A549 (cell line): ENCODE results near the gene CNBD2. TPM values are rescaled to one million over a fixed set of nuclear protein-coding genes. Genes with fewer than 3 reads are reported as not detected.

Source experiments
- ATAC-seq, 2 experiments: fragments of 200-7000 bp in 1 of 2; fragments of >200 bp in 1 of 2; cut with Nextera tagmentation in 1 of 2; cut with Tn5 transposase in 1 of 2; 3 replicates each; pipeline versions ENCODE4 v1.8.0 to v1.9.1; 2018 to 2020; ENCODE audit warnings: mild to moderate bottlenecking in 1 of 2, moderate library complexity in 1 of 2
- CTCF ChIA-PET: fragments of 300-600 bp; sonication (Branson Sonifier 250); formaldehyde crosslinking; extraction: SDS; loops from one replicate; lab custom pipeline; 2021; ENCODE audit warnings: antibody characterized with exemption, inconsistent platforms; lab: Yijun Ruan, JAX
- POLR2A ChIA-PET: fragments of 350-600 bp; formaldehyde crosslinking; extraction: SDS; loops from one replicate; lab custom pipeline; 2021; ENCODE audit warnings: antibody characterized with exemption, inconsistent platforms; lab: Yijun Ruan, JAX
- DNase-seq, 2 experiments: peaks; one replicate each; pipeline versions ENCODE4 v3.0.0 to v3.0.0-alpha.2; 2011 to 2016; ENCODE audit warnings: low read depth in 1 of 2, low spot score in 1 of 2
- FAIRE-seq: peaks from 2 replicates; lab custom pipeline; 2011; peaks lifted over from hg19 to GRCh38; lab: Jason Lieb, UNC
- H3K27ac ChIP-seq, 2 experiments: fragments of >200 bp; sonication (Bioruptor Twin); formaldehyde crosslinking; 3 replicates each; pipeline ENCODE4 v1.5.1; 2016 to 2017
- H3K4me1 ChIP-seq: fragments of >200 bp; sonication (Bioruptor Twin); formaldehyde crosslinking; 3 replicates; pipeline ENCODE4 v1.6.1; 2016
- H3K4me2 ChIP-seq: fragments of >200 bp; sonication (Bioruptor Twin); formaldehyde crosslinking; 3 replicates; pipeline ENCODE4 v1.6.1; 2016
- H3K4me3 ChIP-seq: fragments of >200 bp; sonication (Bioruptor Twin); formaldehyde crosslinking; 3 replicates; pipeline ENCODE4 v1.5.1; 2016
- H3K9me3 ChIP-seq: fragments of >200 bp; sonication (Bioruptor Twin); formaldehyde crosslinking; 3 replicates; pipeline ENCODE4 v1.6.1; 2016
- CBX2 ChIP-seq: fragments of 200-600 bp; sonication (generic); IDR thresholded peaks from 2 replicates; pipeline ENCODE4 v1.6.1; 2016; ENCODE audit warnings: low read depth, mild to moderate bottlenecking, borderline replicate concordance
- CBX8 ChIP-seq: fragments of 200-600 bp; sonication (generic); IDR thresholded peaks from 2 replicates; pipeline ENCODE4 v1.6.1; 2016
- CHD4 ChIP-seq: fragments of 200-600 bp; sonication (generic); IDR thresholded peaks from 2 replicates; pipeline ENCODE4 v1.6.1; 2016; ENCODE audit warnings: antibody characterized with exemption, mild to moderate bottlenecking, borderline replicate concordance
- CTCF ChIP-seq: fragments of >200 bp; sonication (Bioruptor Twin); formaldehyde crosslinking; IDR thresholded peaks from 3 replicates; pipeline ENCODE4 v1.5.1; 2016
- EHMT2 ChIP-seq: fragments of 200-600 bp; sonication (generic); IDR thresholded peaks from 2 replicates; pipeline ENCODE4 v1.6.1; 2016; ENCODE audit warnings: antibody characterized with exemption, low read depth, mild to moderate bottlenecking, moderate library complexity
- FOSL2 ChIP-seq, 2 experiments: fragments of 450-650 bp in 1 of 2; fragments of >200 bp in 1 of 2; sonication (Bioruptor Twin) in 1 of 2; formaldehyde crosslinking; IDR thresholded peaks; 2 replicates each; pipeline versions ENCODE4 v1.5.0 to v1.6.1; 2016 to 2020; ENCODE audit warnings: mild to moderate bottlenecking in 1 of 2, moderate library complexity in 1 of 2
- FOXS1 ChIP-seq: fragments of 250-450 bp; sonication (Bioruptor Pico); IDR thresholded peaks from 2 replicates; pipeline ENCODE4 v1.5.0; 2020; ENCODE audit warnings: mild to moderate bottlenecking, moderate library complexity
- HOXA7 ChIP-seq: fragments of 250-450 bp; sonication (Bioruptor Pico); IDR thresholded peaks from 2 replicates; pipeline ENCODE4 v1.5.0; 2020; ENCODE audit warnings: mild to moderate bottlenecking, moderate library complexity
- HOXB13 ChIP-seq: fragments of 250-450 bp; sonication (Bioruptor Pico); IDR thresholded peaks from 2 replicates; pipeline ENCODE4 v1.5.0; 2020; ENCODE audit warnings: low read depth, mild to moderate bottlenecking, moderate library complexity
- HOXB5 ChIP-seq: fragments of 250-450 bp; sonication (Bioruptor Pico); IDR thresholded peaks from 2 replicates; pipeline ENCODE4 v1.5.0; 2020; ENCODE audit warnings: mild to moderate bottlenecking, moderate library complexity
- KDM1A ChIP-seq: fragments of 200-600 bp; sonication (generic); IDR thresholded peaks from 2 replicates; pipeline ENCODE4 v1.6.1; 2016; ENCODE audit warnings: low read depth, mild to moderate bottlenecking
- MAZ ChIP-seq: fragments of 150-350 bp; IDR thresholded peaks from 2 replicates; pipeline ENCODE4 v1.6.1; 2014; ENCODE audit warnings: antibody characterized with exemption, low read depth, low read length, borderline replicate concordance
- NFE2L2 ChIP-seq: fragments of 150-350 bp; conservative IDR thresholded peaks from 2 replicates; pipeline ENCODE4 v1.6.1; 2014; ENCODE audit warnings: low read length
- NPAS2 ChIP-seq: fragments of 250-450 bp; sonication (Bioruptor Pico); IDR thresholded peaks from 2 replicates; pipeline ENCODE4 v1.8.0; 2022; ENCODE audit warnings: mild to moderate bottlenecking, moderate library complexity, borderline replicate concordance
- NR3C1 ChIP-seq: fragments of >200 bp; sonication (Bioruptor Twin); formaldehyde crosslinking; IDR thresholded peaks from 3 replicates; pipeline ENCODE4 v1.6.1; 2017
- RAD21 ChIP-seq, 2 experiments: fragments of >200 bp in 1 of 2; sonication (Bioruptor Twin) in 1 of 2; formaldehyde crosslinking in 1 of 2; IDR thresholded peaks in 1 of 2; conservative IDR thresholded peaks in 1 of 2; 2 replicates in 1 of 2; 3 replicates in 1 of 2; pipeline ENCODE4 v1.6.1; 2012 to 2018; ENCODE audit warnings: inconsistent platforms in 1 of 2
- RARB ChIP-seq: fragments of 250-450 bp; sonication (Bioruptor Pico); IDR thresholded peaks from 2 replicates; pipeline ENCODE4 v1.8.0; 2021; ENCODE audit warnings: mild to moderate bottlenecking, moderate library complexity
- RFX5 ChIP-seq: fragments of 450-650 bp; IDR thresholded peaks from 2 replicates; pipeline ENCODE4 v1.7.1; 2014; ENCODE audit warnings: antibody characterized with exemption, mild to moderate bottlenecking, moderate library complexity
- SMC3 ChIP-seq: fragments of >200 bp; sonication (Bioruptor Twin); formaldehyde crosslinking; IDR thresholded peaks from 3 replicates; pipeline ENCODE4 v1.6.1; 2018; ENCODE audit warnings: inconsistent platforms
- SREBF2 ChIP-seq: fragments of 450-650 bp; IDR thresholded peaks from 2 replicates; pipeline ENCODE4 v1.6.1; 2014; ENCODE audit warnings: mild to moderate bottlenecking, moderate library complexity
- TP53 ChIP-seq: fragments of 250-450 bp; sonication (Bioruptor Pico); IDR thresholded peaks from 2 replicates; pipeline ENCODE4 v1.5.0; 2021; ENCODE audit warnings: mild to moderate bottlenecking, moderate library complexity
- ZFP36 ChIP-seq: fragments of 450-650 bp; IDR thresholded peaks from 2 replicates; pipeline ENCODE4 v1.6.1; 2014; ENCODE audit warnings: borderline replicate concordance; ENCODE audit not compliant: partially characterized antibody
- ZNF302 ChIP-seq: fragments of 250-450 bp; sonication (Bioruptor Pico); IDR thresholded peaks from 2 replicates; pipeline ENCODE4 v1.9.0; 2021; ENCODE audit warnings: inconsistent platforms, mild to moderate bottlenecking, moderate library complexity
- WGBS: methylation state at CpG from one replicate; pipeline ENCODE4 v1.1.6; 2017; ENCODE audit errors: missing lambda C conversion rate; 5-methylcytosine and 5-hydroxymethylcytosine counted together
- polyA plus RNA-seq, 4 experiments: library from polyadenylated mRNA; depleted of rRNA in 3 of 4; stranded (reverse); fragments of >200 nt; fragmentation: RNase III in 1 of 4; extraction: RNeasy Plus Mini Kit Qiagen cat#74134 plus additional on column Dnase treatment in 1 of 4; gene quantifications; 2 replicates in 3 of 4; 3 replicates in 1 of 4; pipeline ENCODE4 v1.2.3, GENCODE V29; 2011 to 2017
- TF ChIP-seq, protein P1 (sequence below): IDR thresholded peaks from 2 replicates; pipeline ENCODE4 v1.6.1; 2012

Gene CNBD2
- polyA plus RNA-seq, 2 of the 4 experiments (the other 2 are of a cell fraction) = 4.3 to 5.4 TPM

DNA sequence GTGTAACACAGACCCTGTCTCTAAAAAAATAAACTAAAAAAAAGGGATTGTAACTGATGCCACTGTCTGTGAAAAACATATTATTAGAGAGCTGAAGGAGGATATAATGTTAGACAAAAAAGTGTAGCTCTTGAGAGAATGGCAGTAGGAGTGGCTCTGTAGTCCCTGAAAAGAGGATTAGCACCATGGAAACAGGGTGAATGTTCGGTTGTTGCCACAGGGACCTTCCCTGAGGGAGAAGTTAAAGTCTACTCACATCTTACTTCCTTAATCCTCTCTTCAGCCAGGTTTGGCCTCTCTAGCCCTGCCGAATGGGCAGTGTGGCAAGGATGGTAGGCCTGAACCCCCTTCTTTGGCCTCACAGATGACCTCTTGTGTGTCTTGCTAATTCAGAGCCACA lies 26.1 kb upstream of the CNBD2 start:
- no peak for FAIRE-seq
- no peak overlapping the region for H3K4me2 ChIP-seq
- ATAC-seq = no peak
- POLR2A ChIA-PET = interaction anchor here (2.7 kb wide), 1 partner anchor 12 kb away, joined by 10 read pairs; the partner anchor contains the start of gene SCAND1
- H3K9me3 ChIP-seq = no peaks in the 10 kb centered on the region
- H3K4me1 ChIP-seq = no peaks in the 10 kb centered on the region
- no peak for DNase-seq
- CTCF ChIA-PET = interaction anchor here (1.2 to 6.3 kb wide), 3 partner anchors 12 to 207 kb away, joined by 3 to 52 read pairs (median 7); partner anchors contain the start of gene SCAND1
- TF ChIP-seq KDM1A (no peak), FOXS1 (CRISPR knock-in tag) (no peak), RARB (CRISPR knock-in tag) (no peak), TP53 (CRISPR knock-in tag) (no peak), RFX5 (no peak), HOXB13 (CRISPR knock-in tag) (no peak), MAZ (no peak), CTCF (no peak), CBX2 (no peak), SREBF2 (no peak), HOXB5 (CRISPR knock-in tag) (no peak), CBX8 (no peak), EHMT2 (no peak), FOSL2 (IDR thresholded peaks at IDR 0.05) (no peak), FOSL2 (CRISPR knock-in tag; IDR thresholded peaks at IDR 0.05) (no peak), NR3C1 (no peak), ZFP36 (no peak), CHD4 (no peak), ZNF302 (CRISPR knock-in tag) (no peak), HOXA7 (no peak)
- TF ChIP-seq, protein P1, sequence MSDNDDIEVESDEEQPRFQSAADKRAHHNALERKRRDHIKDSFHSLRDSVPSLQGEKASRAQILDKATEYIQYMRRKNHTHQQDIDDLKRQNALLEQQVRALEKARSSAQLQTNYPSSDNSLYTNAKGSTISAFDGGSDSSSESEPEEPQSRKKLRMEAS = no peak
- H3K4me3 ChIP-seq = no peak overlapping the region
- no peak overlapping the region for H3K27ac ChIP-seq
- WGBS = 95% methylated on average over 2 of the region's 2 CpGs

DNA sequence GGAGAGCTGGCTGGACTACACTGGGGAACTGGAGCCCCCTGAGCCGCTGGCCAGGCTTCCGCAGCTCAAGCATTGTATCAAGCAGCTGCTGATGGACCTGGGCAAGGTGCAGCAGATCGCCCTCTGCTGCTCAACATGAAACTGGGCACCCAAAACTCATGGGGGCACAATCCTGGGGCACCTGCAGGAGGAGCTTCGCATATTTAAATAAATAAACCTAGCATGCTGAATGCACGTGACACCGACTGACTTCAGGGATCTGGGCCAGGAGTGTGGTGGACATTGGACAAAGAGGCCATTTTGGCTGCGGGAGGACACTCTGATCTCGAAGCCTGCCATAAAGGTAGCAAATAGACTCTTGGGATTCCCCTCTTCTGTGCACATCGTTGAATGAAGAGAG lies 20.9 kb upstream of the CNBD2 start:
- DNase-seq (peak; percentile 55 to 68), FAIRE-seq (no peak), ATAC-seq (peak; percentile 85 to 90)
- H3K27ac ChIP-seq = no peak overlapping the region
- ChIA-PET POLR2A (interaction anchor here (0.5 kb wide), 1 partner anchor 258 kb away, joined by 3 read pairs; no protein-coding TSS in a partner anchor), CTCF (interaction anchor here (0.6 to 1.8 kb wide), 13 partner anchors 9 to 656 kb away, joined by 3 to 5 read pairs (median 3); partner anchors contain the start of gene RBM39)
- peaks cover 6% of the 10 kb centered on the region; the same call in 1 of the 3 replicates for H3K4me1 ChIP-seq
- peak; percentile 24 to 46; a peak in 2 of 5 replicates for TF ChIP-seq RAD21 (conservative IDR thresholded peaks at IDR 0.05 in 1 of 2, IDR thresholded peaks at IDR 0.05 in 1 of 2)
- TF ChIP-seq SMC3 = peak; percentile 30; the same call in 2 of the 3 replicates
- TF ChIP-seq NPAS2 (CRISPR knock-in tag) = no peak
- no peak for TF ChIP-seq EHMT2
- TF ChIP-seq CTCF = peak; percentile 44
- TF ChIP-seq NFE2L2 = no peak
- WGBS = 66% methylated on average over 9 of the region's 9 CpGs
- H3K9me3 ChIP-seq = no peaks in the 10 kb centered on the region
- no peak overlapping the region for H3K4me3 ChIP-seq
- H3K4me2 ChIP-seq = no peak overlapping the region
